IPS DF 19.7 (cell line): ENCODE measurements around the gene HS3ST5.
"Not testable (repeated sequence)": the region's sequence is repeated elsewhere in the genome, so short reads cannot be mapped to it uniquely, and the experiment has no call there.

ENCODE experiments used
- DNase-seq: peaks from one replicate; pipeline ENCODE4 v3.0.0-alpha.2; 2013; ENCODE audit warnings: low read depth, low spot score

HS3ST5 gene

GRCh38 chr6:114334237-114334636 lies 8.6 kb downstream of the HS3ST5 start:
- DNase-seq, result no peak

- no peak for DNase-seq
Observed at GRCh38 chr6:114327074-114327473, 15.7 kb downstream of the HS3ST5 start.

- no peak for DNase-seq
Observed at GRCh38 chr6:114323784-114324183, 19.0 kb downstream of the HS3ST5 start.

- no peak for DNase-seq
Observed at GRCh38 chr6:114319749-114320148, 23.1 kb downstream of the HS3ST5 start.

- DNase-seq, result no peak
Observed at GRCh38 chr6:114315831-114316595, 26.8 kb downstream of the HS3ST5 start.

GRCh38 chr6:114313816-114314215 lies 29.0 kb downstream of the HS3ST5 start:
- not testable (repeated sequence) for DNase-seq

- DNase-seq, result no peak
Observed at GRCh38 chr6:114312931-114313330, 29.9 kb downstream of the HS3ST5 start.

- no peak for DNase-seq
Observed at GRCh38 chr6:114310053-114310452, 32.8 kb downstream of the HS3ST5 start.

GRCh38 chr6:114304304-114304887 lies 38.4 kb downstream of the HS3ST5 start:
- no peak for DNase-seq

GRCh38 chr6:114301596-114302219 lies 41.1 kb downstream of the HS3ST5 start:
- DNase-seq, result no peak

- DNase-seq, result no peak
Observed at GRCh38 chr6:114297135-114297534, 45.7 kb downstream of the HS3ST5 start.

GRCh38 chr6:114292431-114292830 lies 50.4 kb downstream of the HS3ST5 start:
- no peak for DNase-seq

- DNase-seq, result no peak
Observed at GRCh38 chr6:114291428-114291827, 51.4 kb downstream of the HS3ST5 start.

- DNase-seq, result no peak
Observed at GRCh38 chr6:114290864-114291263, 52.0 kb downstream of the HS3ST5 start.

GRCh38 chr6:114288701-114289495 lies 53.9 kb downstream of the HS3ST5 start:
- DNase-seq, result no peak

- DNase-seq, result no peak
Observed at GRCh38 chr6:114287461-114287860, 55.4 kb downstream of the HS3ST5 start.

- no peak for DNase-seq
Observed at GRCh38 chr6:114286211-114286610, 56.6 kb downstream of the HS3ST5 start.

- DNase-seq, result no peak
Observed at GRCh38 chr6:114284281-114284680, 58.5 kb downstream of the HS3ST5 start.

- no peak for DNase-seq
Observed at GRCh38 chr6:114282292-114282691, 60.5 kb downstream of the HS3ST5 start.

- DNase-seq, result no peak
Observed at GRCh38 chr6:114281496-114281895, 61.3 kb downstream of the HS3ST5 start.

- no peak for DNase-seq
Observed at GRCh38 chr6:114280239-114280982, 62.4 kb downstream of the HS3ST5 start.
